Stimulated activated naive CD8-positive, alpha-beta T cell treated with anti-CD3 and anti-CD28 coated beads, Interleukin-15, amount 100 ng/mL, for 72 hours (primary cell): Measurements from ENCODE around the gene ZMIZ2.
A peak's percentile ranks its signal among the peaks of the same experiment; 100 is the strongest.

Source experiments
- ATAC-seq: fragments of 150-1000 bp; cut with Tn5 transposase; 2 replicates; pipeline ENCODE4 v1.10.0; 2021; ENCODE audit warnings: mild to moderate bottlenecking, moderate library complexity
- DNase-seq, 2 donors: peaks; one replicate each; pipeline ENCODE4 v3.0.0; 2021 to 2022
- H3K27ac Mint-ChIP-seq, 2 donors: one replicate each; pipeline ENCODE4 v1.8.0; 2022; ENCODE audit warnings: mild to moderate bottlenecking in 2 of 2, mixed read lengths in 2 of 2, moderate library complexity in 2 of 2
- H3K27me3 Mint-ChIP-seq: one replicate; pipeline ENCODE4 v1.8.0; 2022; ENCODE audit warnings: mixed read lengths
- H3K4me1 Mint-ChIP-seq: one replicate; pipeline ENCODE4 v1.8.0; 2022; ENCODE audit warnings: mild to moderate bottlenecking, mixed read lengths
- H3K4me3 Mint-ChIP-seq, 2 donors: one replicate each; pipeline ENCODE4 v1.8.0; 2022; ENCODE audit warnings: mild to moderate bottlenecking in 2 of 2, mixed read lengths in 2 of 2, moderate library complexity in 1 of 2
- H3K9me3 Mint-ChIP-seq, 2 donors: one replicate each; pipeline ENCODE4 v1.8.0; 2022; ENCODE audit warnings: mixed read lengths in 2 of 2

The ZMIZ2 gene

DNA sequence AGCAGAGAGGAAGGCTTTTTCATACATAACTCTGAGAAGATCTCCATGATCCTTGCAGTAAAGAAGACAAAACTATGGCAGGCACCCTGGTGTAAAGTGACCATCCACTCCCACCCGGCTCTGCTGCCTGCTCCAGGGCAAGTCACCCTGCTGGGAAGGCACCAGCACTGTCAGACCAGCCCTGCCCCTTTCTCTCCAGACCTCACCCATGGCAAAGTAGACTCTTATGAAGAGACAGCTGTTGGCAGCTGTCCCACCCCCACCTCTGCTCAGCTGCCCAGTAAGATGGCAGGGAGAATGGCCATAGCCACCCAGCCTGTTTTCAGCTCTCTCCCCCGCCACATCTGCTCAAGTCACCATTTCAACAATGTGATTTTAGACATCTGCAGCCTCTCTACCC is 8.6 kb upstream of the ZMIZ2 start:
- no peak overlapping the region for H3K4me3 Mint-ChIP-seq
- H3K9me3 Mint-ChIP-seq = no peaks in the 10 kb centered on the region
- H3K27ac Mint-ChIP-seq = no peak overlapping the region
- H3K4me1 Mint-ChIP-seq = peaks cover 21% of the 10 kb centered on the region
- DNase-seq = no peak
- ATAC-seq = no peak
- no peaks in the 10 kb centered on the region for H3K27me3 Mint-ChIP-seq

DNA sequence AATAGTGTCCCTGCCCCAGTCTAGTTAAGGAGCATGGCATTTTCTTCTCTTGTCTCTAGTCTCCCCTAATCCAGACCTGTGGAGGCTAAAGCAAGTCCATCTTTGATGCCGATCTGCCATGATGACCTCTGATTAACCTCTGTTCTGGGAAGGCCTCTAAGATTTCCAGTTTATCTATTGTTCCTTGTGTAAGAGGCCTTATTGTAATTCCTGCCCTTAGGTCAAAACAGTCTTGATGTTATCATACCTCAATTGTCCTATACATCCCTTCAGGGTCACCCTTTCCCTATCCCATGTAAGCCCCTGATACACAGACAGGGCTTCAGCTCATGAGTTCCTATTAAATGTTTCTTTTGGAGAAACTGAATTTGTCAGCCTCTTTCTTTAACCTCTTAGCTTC is 4.9 kb upstream of the ZMIZ2 start:
- no peak for DNase-seq
- Mint-ChIP-seq H3K27ac (peak overlapping the region in 1 of 2 donors; percentile 20), H3K9me3 (no peaks in the 10 kb centered on the region), H3K4me1 (peaks cover 8% of the 10 kb centered on the region), H3K4me3 (no peak overlapping the region), H3K27me3 (no peaks in the 10 kb centered on the region)
- no peak for ATAC-seq

DNA sequence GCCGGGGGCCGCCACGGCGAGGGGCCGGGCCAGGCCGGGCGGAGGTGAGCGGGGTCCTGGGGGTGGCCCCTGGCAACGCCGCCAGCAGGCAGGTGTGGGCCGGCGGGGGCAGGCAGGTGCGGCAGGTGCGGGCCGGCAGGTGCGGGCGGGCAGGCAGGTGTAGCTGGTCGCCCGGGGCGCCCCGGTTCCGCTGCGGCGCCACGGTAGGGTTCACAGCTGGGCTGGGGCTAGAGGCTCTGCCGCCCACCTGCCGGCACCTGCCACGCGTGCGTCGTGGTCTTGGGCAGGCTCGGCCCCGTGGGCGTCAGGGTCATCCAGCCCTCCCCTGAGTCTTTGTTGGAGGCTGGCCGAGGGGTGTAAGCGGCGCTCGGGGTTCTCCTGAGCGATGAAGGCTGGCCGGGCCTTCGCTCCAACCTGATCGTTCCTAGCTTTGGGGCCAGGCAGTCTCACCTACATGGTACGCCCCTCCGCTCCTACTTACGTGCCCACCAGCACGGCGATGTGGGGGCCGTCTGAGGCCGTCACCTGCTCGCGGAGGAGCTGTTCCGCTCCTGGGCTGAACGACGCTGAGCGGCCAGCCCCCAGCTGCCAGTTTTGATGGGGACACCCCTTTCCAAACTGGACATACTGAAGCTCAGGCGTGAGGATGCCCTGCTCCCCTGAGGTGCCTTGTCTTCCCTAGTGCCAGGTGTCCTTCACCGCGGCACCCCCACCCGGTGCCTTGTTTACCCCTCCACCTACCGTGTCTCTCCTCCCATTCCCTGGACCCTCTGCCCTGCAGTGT is 493 bp downstream of the ZMIZ2 start:
- Mint-ChIP-seq H3K27me3 (no peaks in the 10 kb centered on the region), H3K27ac (peak overlapping the region; percentile 29 to 83), H3K4me1 (peaks cover 45% of the 10 kb centered on the region), H3K9me3 (no peaks in the 10 kb centered on the region), H3K4me3 (peak overlapping the region; percentile 85 to 88)
- peak; percentile 4 for ATAC-seq
- peak in 1 of 2 donors; percentile 35 for DNase-seq

DNA sequence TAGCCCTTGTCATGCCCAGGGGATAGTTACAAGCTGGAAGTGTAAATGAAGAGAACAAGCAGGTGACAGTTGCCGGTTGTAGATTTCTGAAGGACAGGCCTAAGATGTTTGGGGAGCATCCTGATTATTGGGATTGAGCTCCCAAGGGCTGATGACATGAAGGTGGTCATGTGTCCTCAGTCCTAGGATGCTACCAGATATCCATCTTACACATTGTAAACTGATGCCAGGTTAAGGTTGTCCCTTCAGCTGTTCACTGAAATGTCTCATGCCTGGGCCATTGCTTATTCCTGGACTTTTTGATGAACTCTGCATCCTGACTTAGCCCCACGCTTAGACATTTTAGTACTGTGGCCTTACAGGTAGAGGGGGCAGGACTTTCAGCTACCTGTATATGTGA is 1.3 kb downstream of the ZMIZ2 start:
- peak overlapping the region; percentile 85 to 88 for H3K4me3 Mint-ChIP-seq
- no peaks in the 10 kb centered on the region for H3K9me3 Mint-ChIP-seq
- peak overlapping the region in 1 of 2 donors; percentile 83 for H3K27ac Mint-ChIP-seq
- no peak for ATAC-seq
- DNase-seq = no peak
- peaks cover 53% of the 10 kb centered on the region for H3K4me1 Mint-ChIP-seq
- no peaks in the 10 kb centered on the region for H3K27me3 Mint-ChIP-seq

DNA sequence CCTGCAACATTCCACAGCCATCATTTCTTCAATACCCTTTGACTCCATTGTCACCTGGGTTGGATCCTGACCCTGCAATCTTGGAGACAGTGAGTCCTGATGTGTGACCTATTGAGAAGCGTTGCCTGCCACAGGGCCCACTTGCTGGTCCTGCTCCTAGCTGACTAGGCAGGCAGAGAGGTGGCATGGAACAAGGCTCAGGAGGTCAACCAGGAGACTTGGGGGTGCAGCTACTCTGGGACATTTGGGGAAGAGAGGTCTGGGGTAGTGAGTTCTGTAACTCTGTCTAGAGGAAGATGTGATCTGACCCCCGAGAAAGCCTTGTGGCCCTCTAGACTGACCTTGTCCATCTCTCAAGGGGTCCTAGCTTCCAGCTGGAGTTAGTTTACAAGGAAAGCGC is 1.8 kb downstream of the ZMIZ2 start:
- peaks cover 58% of the 10 kb centered on the region for H3K4me1 Mint-ChIP-seq
- no peaks in the 10 kb centered on the region for H3K27me3 Mint-ChIP-seq
- ATAC-seq = no peak
- no peak for DNase-seq
- H3K4me3 Mint-ChIP-seq = peak overlapping the region; percentile 85 to 88
- peak overlapping the region; percentile 7 to 57 for H3K27ac Mint-ChIP-seq
- no peaks in the 10 kb centered on the region for H3K9me3 Mint-ChIP-seq

DNA sequence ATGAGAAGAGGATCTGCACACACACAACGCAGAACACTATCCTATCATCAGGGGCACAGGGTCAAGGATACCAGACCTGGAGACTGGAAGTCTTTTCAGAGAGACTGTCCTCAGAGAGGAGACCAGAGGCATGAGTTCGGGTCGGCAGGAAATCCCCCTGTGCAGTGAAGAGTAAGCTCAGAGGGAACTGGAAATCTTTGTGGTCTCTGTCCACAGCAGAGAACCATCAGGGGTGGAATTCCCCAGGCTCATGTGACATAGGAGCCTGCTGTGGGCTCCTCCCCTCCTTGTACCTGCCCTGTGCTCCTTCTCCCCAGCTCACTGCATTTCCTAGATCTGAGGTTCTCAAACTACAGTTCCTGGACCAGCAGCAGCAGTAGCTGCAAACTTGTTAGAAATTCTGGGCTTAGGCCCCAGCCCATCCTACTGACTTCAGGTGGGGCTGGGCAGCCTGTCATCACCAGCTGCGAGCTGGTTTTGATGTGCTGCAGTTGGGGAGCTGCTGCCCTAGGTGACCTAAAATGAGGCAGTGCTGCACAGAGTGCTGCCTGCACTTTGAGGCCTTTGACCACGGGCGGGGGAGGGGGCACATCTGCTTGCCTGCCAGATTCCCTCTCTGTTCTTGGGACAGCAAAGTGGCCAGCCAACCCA is 2.4 kb downstream of the ZMIZ2 start:
- peaks cover 63% of the 10 kb centered on the region for H3K4me1 Mint-ChIP-seq
- peak overlapping the region; percentile 85 to 88 for H3K4me3 Mint-ChIP-seq
- H3K27ac Mint-ChIP-seq = peak overlapping the region; percentile 57 to 79
- ATAC-seq (peak; percentile 78), DNase-seq (peak; percentile 48 to 74)
- no peaks in the 10 kb centered on the region for H3K9me3 Mint-ChIP-seq
- no peaks in the 10 kb centered on the region for H3K27me3 Mint-ChIP-seq

DNA sequence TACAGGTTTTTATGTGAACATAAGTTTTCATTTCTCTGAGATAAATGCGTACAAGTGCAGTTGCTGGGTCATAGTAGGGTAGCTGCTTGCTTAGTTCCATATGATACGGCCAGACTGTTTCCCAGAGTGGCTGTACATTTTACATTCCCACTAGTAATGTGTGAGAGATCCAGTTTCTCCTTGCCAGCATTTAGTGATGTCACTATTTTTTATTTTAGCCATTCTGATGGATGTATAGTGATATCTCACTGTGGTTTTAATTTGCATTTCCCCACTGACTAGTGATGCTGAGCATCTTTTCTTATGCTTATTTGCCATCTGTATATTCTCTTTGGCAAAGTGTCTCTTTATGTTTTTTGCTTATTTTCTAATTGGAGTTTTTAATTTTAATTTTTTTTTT is 4.2 kb downstream of the ZMIZ2 start:
- H3K27ac Mint-ChIP-seq = no peak overlapping the region
- no peaks in the 10 kb centered on the region for H3K9me3 Mint-ChIP-seq
- H3K4me3 Mint-ChIP-seq = no peak overlapping the region
- H3K4me1 Mint-ChIP-seq = peaks cover 57% of the 10 kb centered on the region
- ATAC-seq (no peak), DNase-seq (no peak)
- H3K27me3 Mint-ChIP-seq = no peaks in the 10 kb centered on the region

DNA sequence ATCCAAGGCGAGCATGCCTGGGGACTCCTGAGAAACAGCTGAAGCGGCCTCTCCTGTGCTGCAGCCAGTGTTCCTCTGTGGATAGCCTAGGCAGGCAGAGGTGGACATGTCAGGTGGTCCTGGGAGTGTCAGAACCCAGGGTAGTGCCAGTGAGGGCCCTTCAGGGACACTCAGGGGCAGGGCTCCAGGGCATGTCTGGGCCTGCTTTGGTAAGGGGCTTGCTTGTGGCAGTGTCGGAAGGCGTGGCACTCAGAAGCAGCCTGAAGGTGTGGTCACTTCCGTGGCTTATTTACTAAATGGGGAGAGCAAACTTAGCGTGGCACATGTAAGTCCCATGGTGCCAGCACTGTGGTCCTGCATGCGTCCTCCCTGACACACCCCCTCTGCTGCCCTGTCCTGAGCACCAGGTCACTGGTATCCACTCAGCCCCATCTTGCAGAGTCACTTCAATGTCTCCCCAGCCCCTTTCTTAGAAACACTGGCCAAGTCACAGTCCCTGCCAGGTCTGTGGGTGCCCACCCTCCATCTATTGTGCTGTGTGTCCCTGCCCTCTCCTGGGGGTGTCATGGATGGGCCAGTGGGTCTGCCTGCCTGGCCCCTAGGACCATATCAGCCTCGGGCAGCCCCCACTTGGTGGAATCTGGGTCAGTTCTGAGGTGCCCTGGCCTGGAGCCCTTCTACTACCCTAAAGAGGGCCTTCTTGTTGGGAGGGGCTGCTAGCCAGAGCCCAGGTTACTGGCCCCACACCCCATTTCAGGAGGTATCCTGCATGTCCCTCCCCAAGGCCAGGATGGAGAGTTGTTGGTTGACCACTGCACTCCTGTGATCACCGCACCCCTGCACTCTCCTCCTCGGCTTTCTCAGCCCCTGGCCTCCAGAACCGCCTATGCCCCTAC is 6.4 kb downstream of the ZMIZ2 start:
- ATAC-seq = no peak

DNA sequence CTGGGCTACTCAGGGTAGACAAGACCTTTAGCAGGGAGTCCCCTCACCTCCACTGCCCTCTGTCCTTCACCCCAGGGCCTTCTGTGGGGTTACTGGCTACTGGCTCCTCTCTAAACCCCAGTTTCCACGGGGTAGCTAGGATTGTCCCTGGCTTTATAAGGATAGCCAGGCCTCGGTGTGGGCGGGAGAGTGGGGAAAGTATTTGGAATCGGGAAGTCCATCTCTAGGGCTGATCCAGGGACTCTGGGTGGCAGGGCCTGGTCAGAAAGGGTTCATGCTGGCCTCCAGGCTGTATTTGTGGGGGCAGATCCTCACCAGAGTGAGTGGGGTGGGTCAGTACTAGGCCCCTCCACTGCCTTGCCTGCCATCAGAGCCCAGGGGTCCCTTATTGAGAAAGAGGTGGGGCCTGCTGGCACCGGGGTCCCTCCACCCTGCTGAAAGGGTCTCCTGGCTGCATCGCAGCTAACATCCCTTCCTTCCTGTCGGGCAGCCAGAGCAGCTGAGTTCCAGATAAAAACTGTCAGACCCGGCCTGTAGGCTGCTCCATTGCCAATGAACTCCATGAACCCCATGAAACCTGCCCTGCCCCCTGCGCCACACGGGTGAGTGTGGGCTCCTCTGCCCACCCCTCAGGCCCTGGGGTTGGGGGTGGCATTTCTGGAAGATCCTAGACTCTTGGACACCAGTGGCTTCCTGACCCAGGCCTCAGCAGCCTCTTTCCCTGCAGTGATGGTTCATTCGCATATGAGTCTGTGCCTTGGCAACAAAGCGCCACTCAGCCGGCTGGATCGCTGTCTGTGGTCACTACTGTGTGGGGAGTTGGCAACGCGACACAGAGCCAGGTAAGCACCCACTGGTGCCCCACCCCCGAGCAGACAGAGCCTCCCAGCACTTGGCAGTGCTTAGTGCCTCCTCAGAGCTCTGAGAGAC is 7.3 kb downstream of the ZMIZ2 start:
- no peaks in the 10 kb centered on the region for H3K27me3 Mint-ChIP-seq
- H3K4me1 Mint-ChIP-seq = peaks cover 39% of the 10 kb centered on the region
- ATAC-seq (no peak), DNase-seq (no peak)
- H3K27ac Mint-ChIP-seq = peak overlapping the region in 1 of 2 donors; percentile 63
- no peak overlapping the region for H3K4me3 Mint-ChIP-seq
- no peaks in the 10 kb centered on the region for H3K9me3 Mint-ChIP-seq

More for the DNA sequence above, 6.4 kb downstream of the ZMIZ2 start:
- Mint-ChIP-seq H3K4me3 (no peak overlapping the region), H3K4me1 (peaks cover 48% of the 10 kb centered on the region), H3K27me3 (no peaks in the 10 kb centered on the region), H3K9me3 (no peaks in the 10 kb centered on the region), H3K27ac (peak overlapping the region; percentile 63 to 74)
- no peak for DNase-seq

DNA sequence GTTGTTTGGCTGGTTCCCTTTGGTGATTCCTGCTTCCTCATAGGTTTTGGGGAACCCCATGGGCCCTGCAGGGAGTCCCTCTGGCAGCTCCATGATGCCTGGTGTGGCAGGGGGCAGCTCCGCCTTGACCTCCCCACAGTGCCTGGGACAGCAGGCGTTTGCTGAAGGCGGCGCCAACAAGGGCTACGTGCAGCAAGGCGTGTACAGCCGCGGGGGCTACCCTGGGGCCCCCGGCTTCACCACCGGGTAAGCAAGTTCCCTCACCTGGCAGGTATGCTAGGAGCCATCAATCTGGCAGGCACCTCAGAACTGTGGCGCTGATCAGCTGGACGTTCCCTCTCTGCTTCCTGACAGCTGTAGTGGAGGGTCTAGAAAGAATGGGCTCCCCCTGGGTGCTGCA is 8.3 kb downstream of the ZMIZ2 start:
- H3K9me3 Mint-ChIP-seq = no peaks in the 10 kb centered on the region
- H3K27me3 Mint-ChIP-seq = no peaks in the 10 kb centered on the region
- H3K4me1 Mint-ChIP-seq = peaks cover 30% of the 10 kb centered on the region
- ATAC-seq = no peak
- no peak overlapping the region for H3K4me3 Mint-ChIP-seq
- no peak for DNase-seq
- no peak overlapping the region for H3K27ac Mint-ChIP-seq

DNA sequence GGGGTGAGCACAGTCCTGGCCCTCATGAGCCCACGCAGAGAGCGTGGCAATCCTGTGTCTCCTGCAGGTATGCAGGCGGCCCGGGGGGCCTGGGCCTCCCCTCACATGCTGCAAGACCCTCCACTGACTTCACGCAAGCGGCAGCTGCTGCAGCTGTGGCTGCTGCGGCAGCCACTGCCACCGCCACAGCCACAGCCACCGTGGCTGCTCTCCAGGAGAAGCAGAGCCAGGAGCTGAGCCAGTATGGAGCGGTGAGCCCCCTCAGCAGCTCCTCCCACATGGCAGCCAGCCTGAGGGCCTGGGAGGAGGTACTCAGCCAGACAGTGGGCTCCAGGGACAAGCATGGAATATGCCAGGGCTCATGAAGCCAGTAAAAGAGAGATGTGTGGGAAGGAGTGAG is 8.7 kb downstream of the ZMIZ2 start:
- no peak overlapping the region for H3K4me3 Mint-ChIP-seq
- no peak for DNase-seq
- no peak overlapping the region for H3K27ac Mint-ChIP-seq
- ATAC-seq = no peak
- no peaks in the 10 kb centered on the region for H3K27me3 Mint-ChIP-seq
- peaks cover 26% of the 10 kb centered on the region for H3K4me1 Mint-ChIP-seq
- no peaks in the 10 kb centered on the region for H3K9me3 Mint-ChIP-seq

DNA sequence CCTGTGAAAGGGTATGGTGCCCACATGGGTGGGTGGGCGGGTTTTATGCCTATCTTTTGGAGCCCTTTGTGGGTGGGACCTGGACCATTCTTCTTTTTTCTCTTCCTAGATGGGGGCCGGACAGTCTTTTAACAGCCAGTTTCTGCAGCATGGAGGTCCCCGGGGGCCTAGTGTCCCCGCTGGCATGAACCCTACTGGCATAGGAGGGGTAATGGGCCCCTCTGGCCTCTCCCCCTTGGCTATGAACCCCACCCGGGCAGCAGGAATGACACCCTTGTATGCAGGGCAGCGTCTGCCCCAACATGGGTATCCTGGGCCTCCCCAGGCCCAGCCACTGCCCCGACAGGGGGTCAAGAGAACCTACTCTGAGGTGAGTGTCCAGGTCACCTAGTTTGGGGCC is 9.1 kb downstream of the ZMIZ2 start:
- Mint-ChIP-seq H3K4me3 (no peak overlapping the region), H3K27ac (peak overlapping the region in 1 of 2 donors; percentile 63), H3K27me3 (no peaks in the 10 kb centered on the region), H3K9me3 (no peaks in the 10 kb centered on the region), H3K4me1 (peaks cover 22% of the 10 kb centered on the region)
- DNase-seq = no peak
- no peak for ATAC-seq

DNA sequence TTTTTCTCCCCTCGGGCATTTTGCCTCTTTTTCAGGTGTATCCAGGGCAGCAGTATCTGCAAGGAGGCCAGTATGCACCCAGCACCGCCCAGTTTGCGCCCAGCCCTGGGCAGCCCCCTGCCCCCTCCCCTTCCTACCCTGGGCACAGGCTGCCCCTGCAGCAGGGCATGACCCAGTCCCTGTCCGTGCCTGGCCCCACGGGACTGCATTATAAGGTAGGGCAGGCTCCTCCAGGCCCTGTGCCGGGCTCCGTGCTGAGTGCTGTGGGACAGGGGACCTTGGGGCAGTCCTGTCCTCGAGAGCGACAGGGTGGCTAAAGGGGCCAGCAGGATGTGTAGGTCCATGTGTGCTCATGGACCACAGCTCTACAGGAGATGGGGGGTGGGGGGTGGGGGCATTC is 10.6 kb downstream of the ZMIZ2 start:
- DNase-seq (no peak), ATAC-seq (no peak)
- Mint-ChIP-seq H3K27me3 (no peaks in the 10 kb centered on the region), H3K27ac (no peak overlapping the region), H3K9me3 (no peaks in the 10 kb centered on the region), H3K4me3 (no peak overlapping the region), H3K4me1 (peaks cover 17% of the 10 kb centered on the region)

DNA sequence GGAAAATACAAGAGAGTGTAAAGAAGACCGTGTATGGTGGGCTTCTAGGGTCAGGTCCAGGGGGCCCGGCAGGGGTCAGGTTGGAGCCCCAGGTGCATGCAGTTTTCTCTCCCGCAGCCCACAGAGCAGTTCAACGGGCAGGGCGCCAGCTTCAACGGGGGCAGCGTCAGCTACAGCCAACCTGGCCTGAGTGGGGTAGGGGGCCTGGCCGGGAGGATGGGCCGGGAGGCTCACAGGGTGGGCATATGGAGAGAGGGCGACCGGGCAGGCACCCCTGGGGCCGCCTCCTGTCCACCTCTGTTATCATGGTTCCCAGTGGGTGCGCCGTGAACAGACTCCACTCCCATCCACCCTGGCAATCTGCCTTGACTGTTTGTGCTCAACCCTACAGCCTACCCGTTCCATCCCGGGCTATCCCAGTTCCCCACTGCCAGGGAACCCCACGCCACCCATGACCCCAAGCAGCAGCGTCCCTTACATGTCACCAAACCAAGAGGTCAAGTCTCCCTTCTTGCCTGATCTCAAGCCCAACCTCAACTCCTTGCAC is 11.5 kb downstream of the ZMIZ2 start:
- Mint-ChIP-seq H3K4me3 (no peak overlapping the region), H3K4me1 (peaks cover 8% of the 10 kb centered on the region), H3K9me3 (no peaks in the 10 kb centered on the region), H3K27me3 (no peaks in the 10 kb centered on the region), H3K27ac (no peak overlapping the region)
- no peak for DNase-seq
- peak; percentile 16 for ATAC-seq
